ENCODE measurements around the gene SPANXN2. TPM values are rescaled to one million over a fixed set of nuclear protein-coding genes. Genes with fewer than 3 reads are reported as not detected.

SPANXN2 gene
- total RNA-seq: not detected in 2 replicates

GRCh38 chrX:143720652-143721051 lies at the start of gene SPANXN2:
Gene SPANXN2, minus strand, starts transcription at chrX:143720752. Its CDS starts 84 bp downstream, at chrX:143720668.

Other genes with a start within 250 kb of the SPANXN2 start
- gene SPANXN3, start 203.3 kb downstream of the SPANXN2 start, total RNA-seq: not detected in 2 replicates
- gene SLITRK4, start 84.7 kb downstream of the SPANXN2 start, total RNA-seq: under 0.01 TPM in 1 of 2 replicates, not detected in the other
- not detected in 2 replicates for gene UBE2NL, start 163.3 kb upstream of the SPANXN2 start, total RNA-seq

All from dermis lymphatic vessel endothelial cell (primary cell).